ENCODE data around the gene SPTLC2. TPM values are rescaled to one million over a fixed set of nuclear protein-coding genes. Genes with fewer than 3 reads are reported as not detected.

SPTLC2 gene
- total RNA-seq, 1 donor from 2014 or later, result 28.1 TPM

DNA sequence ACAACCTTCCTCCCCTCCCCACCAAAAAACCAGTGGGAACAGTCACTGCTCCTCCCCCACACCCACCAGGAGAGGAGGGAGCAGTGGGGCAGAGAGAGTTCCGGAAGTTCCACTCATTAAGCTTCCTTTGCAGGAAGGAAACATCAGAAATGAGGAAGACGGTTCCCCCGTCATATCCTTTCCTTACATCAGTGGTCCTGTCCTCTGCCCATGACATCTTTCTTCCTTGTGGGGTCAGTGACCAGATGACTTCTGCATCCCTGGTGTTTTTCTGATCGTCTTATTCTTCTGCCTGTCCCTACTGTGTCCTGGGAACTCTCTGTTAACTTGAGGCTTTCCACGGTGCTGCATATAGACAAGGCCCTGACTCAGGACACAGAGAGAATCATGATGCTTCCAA lies 40.8 kb upstream of the SPTLC2 start:
- Mint-ChIP-seq H3K9me3 (ENCODE audit: unreplicated experiment) (no peaks in the 10 kb centered on the region), H3K4me3 (ENCODE audit: unreplicated experiment) (no peak overlapping the region), H3K36me3 (ENCODE audit: unreplicated experiment) (no peaks in the 10 kb centered on the region), H3K4me1 (ENCODE audit: unreplicated experiment) (no peaks in the 10 kb centered on the region), H3K27me3 (ENCODE audit: unreplicated experiment) (peaks cover 4% of the 10 kb centered on the region), H3K27ac (ENCODE audit: unreplicated experiment) (no peak overlapping the region)
- TF ChIP-seq, protein P1, sequence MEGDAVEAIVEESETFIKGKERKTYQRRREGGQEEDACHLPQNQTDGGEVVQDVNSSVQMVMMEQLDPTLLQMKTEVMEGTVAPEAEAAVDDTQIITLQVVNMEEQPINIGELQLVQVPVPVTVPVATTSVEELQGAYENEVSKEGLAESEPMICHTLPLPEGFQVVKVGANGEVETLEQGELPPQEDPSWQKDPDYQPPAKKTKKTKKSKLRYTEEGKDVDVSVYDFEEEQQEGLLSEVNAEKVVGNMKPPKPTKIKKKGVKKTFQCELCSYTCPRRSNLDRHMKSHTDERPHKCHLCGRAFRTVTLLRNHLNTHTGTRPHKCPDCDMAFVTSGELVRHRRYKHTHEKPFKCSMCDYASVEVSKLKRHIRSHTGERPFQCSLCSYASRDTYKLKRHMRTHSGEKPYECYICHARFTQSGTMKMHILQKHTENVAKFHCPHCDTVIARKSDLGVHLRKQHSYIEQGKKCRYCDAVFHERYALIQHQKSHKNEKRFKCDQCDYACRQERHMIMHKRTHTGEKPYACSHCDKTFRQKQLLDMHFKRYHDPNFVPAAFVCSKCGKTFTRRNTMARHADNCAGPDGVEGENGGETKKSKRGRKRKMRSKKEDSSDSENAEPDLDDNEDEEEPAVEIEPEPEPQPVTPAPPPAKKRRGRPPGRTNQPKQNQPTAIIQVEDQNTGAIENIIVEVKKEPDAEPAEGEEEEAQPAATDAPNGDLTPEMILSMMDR (IDR thresholded peaks at IDR 0.05), result no peak
- no peak for DNase-seq (ENCODE audit: extremely low spot score, unreplicated experiment)

DNA sequence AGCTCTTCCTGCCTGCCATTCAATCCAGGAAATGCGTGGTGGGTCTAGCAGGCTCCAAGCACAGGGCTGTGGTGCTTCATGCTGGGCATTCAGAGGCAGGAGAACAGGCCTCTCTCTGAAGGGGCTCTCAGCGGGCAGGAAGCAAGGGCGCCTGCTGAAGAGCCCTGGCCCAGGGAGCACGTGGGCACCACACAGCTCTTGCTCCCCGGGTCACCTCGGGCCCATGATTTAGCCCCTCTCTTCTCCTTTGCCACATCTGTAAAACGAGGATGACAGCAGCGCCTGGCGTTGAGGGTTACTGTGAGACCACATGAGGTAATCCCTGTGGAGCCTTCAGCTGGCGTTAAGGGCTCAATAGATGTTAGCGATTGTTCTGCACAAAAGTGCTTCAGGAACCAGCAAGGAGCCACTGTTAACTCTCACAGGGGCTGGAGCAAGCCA lies 37.6 kb upstream of the SPTLC2 start:
- no peaks in the 10 kb centered on the region for H3K27me3 Mint-ChIP-seq (ENCODE audit: unreplicated experiment)
- no peaks in the 10 kb centered on the region for H3K36me3 Mint-ChIP-seq (ENCODE audit: unreplicated experiment)
- H3K4me1 Mint-ChIP-seq (ENCODE audit: unreplicated experiment), result no peaks in the 10 kb centered on the region
- H3K4me3 Mint-ChIP-seq (ENCODE audit: unreplicated experiment), result no peak overlapping the region
- no peaks in the 10 kb centered on the region for H3K9me3 Mint-ChIP-seq (ENCODE audit: unreplicated experiment)
- DNase-seq (ENCODE audit: extremely low spot score, unreplicated experiment), result no peak
- H3K27ac Mint-ChIP-seq (ENCODE audit: unreplicated experiment), result no peak overlapping the region
- TF ChIP-seq, protein P1 (IDR thresholded peaks at IDR 0.05), result no peak

DNA sequence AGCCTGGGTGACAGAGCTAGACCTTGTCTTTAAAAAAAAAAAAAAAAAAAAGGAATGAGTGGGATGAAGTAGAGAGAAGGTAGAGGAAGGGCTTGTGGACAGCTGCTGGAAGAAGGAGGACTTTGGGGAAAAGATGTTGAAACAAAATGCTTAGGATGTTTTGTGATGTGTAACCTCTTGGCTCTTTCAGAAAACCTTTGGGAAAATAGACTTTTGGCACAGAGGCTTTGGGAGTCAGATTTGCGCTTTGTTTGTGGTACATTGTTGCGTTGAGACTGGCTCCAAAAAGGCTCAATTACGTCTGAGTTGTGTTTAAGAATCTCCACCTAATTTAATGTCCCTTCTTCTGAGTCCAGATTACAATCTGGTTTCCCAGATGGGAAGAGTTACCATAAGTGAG lies 32.9 kb upstream of the SPTLC2 start:
- Mint-ChIP-seq H3K27ac (ENCODE audit: unreplicated experiment) (no peak overlapping the region), H3K4me1 (ENCODE audit: unreplicated experiment) (no peaks in the 10 kb centered on the region), H3K27me3 (ENCODE audit: unreplicated experiment) (peaks cover 2% of the 10 kb centered on the region), H3K36me3 (ENCODE audit: unreplicated experiment) (no peaks in the 10 kb centered on the region), H3K9me3 (ENCODE audit: unreplicated experiment) (no peaks in the 10 kb centered on the region), H3K4me3 (ENCODE audit: unreplicated experiment) (no peak overlapping the region)
- no peak for DNase-seq (ENCODE audit: extremely low spot score, unreplicated experiment)
- TF ChIP-seq, protein P1 (IDR thresholded peaks at IDR 0.05), result no peak

DNA sequence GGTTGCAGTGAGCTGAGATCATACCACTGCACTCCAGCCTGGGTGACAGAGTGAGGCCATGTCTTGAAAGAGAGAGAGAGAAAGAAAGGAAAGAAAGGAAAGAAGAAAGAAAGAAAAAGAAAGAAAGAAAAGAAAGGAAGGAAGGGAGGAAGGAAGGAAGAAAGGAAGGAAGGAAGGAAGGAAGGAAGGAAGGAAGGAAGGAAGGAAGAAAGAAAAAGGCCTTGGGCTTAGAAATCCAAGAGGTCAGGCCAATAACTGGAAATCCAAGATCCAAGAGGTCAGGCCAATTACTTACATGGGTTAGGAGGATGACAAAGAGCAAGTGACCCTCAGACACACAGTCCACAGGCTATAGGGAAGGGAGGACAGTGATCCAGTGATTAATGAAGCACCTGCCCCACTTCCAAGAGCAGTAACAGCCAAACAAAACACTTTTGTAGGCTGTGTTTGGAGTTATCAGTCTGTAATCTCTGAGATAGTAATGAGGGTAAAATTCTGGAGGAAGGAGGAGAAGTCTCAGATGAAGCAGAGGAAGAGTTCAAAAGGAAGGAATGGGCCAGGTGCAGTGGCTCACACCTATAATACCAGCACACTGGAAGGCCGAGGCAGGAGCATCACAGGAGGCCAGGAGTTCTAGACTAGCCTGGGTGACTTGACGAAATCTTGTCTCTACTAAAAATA lies 32.2 kb upstream of the SPTLC2 start:
- no peak overlapping the region for H3K4me3 Mint-ChIP-seq (ENCODE audit: unreplicated experiment)
- TF ChIP-seq, protein P1 (IDR thresholded peaks at IDR 0.05), result no peak
- peaks cover 2% of the 10 kb centered on the region for H3K27me3 Mint-ChIP-seq (ENCODE audit: unreplicated experiment)
- no peak overlapping the region for H3K27ac Mint-ChIP-seq (ENCODE audit: unreplicated experiment)
- H3K9me3 Mint-ChIP-seq (ENCODE audit: unreplicated experiment), result no peaks in the 10 kb centered on the region
- H3K4me1 Mint-ChIP-seq (ENCODE audit: unreplicated experiment), result no peaks in the 10 kb centered on the region
- H3K36me3 Mint-ChIP-seq (ENCODE audit: unreplicated experiment), result no peaks in the 10 kb centered on the region
- no peak for DNase-seq (ENCODE audit: extremely low spot score, unreplicated experiment)

DNA sequence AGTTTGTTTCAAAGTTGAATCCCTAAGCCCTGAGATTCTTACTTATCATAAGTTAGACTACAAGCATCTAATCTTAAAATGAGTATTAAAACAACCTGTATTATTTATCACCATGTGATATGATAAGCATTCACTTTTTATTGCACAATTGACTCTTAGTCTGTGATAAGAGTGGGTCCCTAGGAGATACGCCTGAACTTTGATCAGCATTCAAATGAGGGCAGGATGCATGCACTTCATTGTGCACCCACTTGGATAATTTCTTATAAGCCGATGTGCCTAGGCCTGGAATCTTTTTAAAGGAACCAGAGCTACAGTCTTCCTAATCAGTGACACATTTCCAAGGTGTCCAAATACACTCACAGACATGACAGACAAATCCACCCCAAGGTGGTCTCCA lies 31.4 kb upstream of the SPTLC2 start:
- H3K4me1 Mint-ChIP-seq (ENCODE audit: unreplicated experiment), result no peaks in the 10 kb centered on the region
- no peaks in the 10 kb centered on the region for H3K9me3 Mint-ChIP-seq (ENCODE audit: unreplicated experiment)
- peaks cover 2% of the 10 kb centered on the region for H3K27me3 Mint-ChIP-seq (ENCODE audit: unreplicated experiment)

More for the DNA sequence above, 31.4 kb upstream of the SPTLC2 start:
- Mint-ChIP-seq H3K36me3 (ENCODE audit: unreplicated experiment) (no peaks in the 10 kb centered on the region), H3K27ac (ENCODE audit: unreplicated experiment) (no peak overlapping the region), H3K4me3 (ENCODE audit: unreplicated experiment) (no peak overlapping the region)
- TF ChIP-seq, protein P1 (IDR thresholded peaks at IDR 0.05), result no peak
- no peak for DNase-seq (ENCODE audit: extremely low spot score, unreplicated experiment)
